Measurements from ENCODE around the gene CAPN5.

CAPN5 gene

GRCh38 chr11:77121876-77122575 lies 55.3 kb downstream of the CAPN5 start:
- DNase-seq = no peak

GRCh38 chr11:77122576-77123212 lies 55.9 kb downstream of the CAPN5 start:
- no peak for DNase-seq

GRCh38 chr11:77123591-77123990 lies 56.8 kb downstream of the CAPN5 start:
- no peak for DNase-seq

GRCh38 chr11:77124041-77124440 lies 57.3 kb downstream of the CAPN5 start:
- no peak for DNase-seq

DNA sequence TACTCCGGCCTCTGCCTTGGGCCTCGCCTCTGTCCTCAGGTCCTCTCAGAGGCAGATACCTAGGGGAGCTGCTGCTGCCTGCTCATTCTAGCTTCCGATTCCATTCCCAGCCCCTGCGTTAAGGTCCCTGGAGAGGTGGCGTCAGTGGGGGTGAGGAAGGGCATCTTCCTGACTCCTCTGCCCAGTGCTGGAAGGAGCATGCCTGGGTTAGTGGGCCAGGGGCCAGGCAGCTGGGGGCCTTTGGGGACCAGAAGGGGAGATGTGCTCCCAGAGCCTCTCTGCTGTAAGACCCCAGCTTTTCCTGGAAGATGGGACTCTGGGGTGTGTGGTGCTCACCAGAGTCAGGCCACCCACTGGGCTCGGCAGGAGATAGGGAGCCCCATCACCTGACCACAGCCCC lies 57.7 kb downstream of the CAPN5 start:
- DNase-seq = no peak

DNA sequence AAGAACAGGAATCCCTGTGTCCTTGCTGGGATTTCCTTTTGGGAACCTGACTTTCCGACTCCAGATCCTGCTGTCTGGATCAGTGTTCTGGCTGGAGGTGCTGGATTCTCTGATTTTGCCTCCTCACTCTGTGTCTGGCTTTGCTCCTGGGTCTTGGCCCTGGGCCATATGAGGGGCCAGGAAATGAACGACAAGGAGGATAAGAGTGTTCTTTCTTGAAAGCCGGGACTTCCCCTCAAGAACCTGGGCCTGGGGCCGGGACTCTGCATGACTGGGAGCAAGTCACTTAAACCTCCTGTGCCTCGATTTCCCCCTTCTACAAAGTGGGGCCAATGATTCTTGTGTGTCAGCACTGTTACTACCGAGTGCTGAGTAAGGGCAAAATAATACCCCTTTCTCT lies 58.4 kb downstream of the CAPN5 start:
- no peak for DNase-seq

DNA sequence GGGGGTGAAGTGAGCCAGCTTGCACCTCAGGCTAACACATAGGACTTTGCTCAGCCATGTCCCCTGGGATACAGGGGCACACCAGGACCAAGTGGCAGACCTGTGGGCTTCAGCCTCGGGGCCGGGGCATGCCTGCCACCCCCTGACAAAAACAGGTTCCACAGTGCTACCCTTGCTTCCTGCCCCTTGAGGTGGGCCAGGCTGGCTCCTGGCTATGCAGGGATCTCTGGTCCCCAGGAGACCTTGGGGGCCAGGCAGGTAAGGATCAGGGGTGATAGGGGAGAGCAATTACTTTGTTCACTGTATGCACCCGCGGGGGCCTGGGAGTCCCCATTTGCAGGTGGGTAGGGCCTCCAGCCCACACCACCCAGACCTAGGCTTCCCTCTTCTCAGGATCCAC lies 58.9 kb downstream of the CAPN5 start:
- DNase-seq = no peak

DNA sequence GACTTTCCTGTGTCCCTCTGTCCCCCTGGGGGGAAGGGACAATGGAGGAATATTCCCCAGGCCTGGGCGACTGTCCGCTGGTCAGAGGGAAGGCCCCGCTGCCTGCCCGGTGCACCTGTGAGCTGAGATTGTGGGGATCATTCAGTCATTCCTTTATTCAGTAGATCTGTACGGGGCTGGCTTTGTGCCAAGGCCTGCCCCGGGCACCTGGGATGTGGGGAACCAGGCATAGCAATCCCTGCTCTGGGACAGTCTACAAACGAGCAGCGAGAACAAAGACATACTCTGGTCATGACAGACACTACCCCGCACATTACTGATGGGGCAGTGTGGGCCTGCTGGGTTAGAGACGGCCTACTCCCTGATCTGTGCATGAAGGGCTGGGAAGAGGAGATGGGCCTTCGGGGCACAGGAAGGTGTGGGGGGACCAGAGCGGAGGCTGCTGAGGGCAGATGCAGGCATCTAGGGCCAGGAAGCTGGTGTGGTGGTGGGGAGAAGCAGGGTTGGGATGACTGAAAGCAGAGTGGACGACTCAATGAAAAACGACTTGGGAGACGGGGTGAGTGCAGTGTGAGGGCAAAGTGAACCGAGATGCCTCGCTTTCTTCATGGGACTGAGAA lies 59.5 kb downstream of the CAPN5 start:
- DNase-seq = no peak

- peak; percentile 67 for DNase-seq
Observed at GRCh38 chr11:77126861-77127234, 60.1 kb downstream of the CAPN5 start.

DNA sequence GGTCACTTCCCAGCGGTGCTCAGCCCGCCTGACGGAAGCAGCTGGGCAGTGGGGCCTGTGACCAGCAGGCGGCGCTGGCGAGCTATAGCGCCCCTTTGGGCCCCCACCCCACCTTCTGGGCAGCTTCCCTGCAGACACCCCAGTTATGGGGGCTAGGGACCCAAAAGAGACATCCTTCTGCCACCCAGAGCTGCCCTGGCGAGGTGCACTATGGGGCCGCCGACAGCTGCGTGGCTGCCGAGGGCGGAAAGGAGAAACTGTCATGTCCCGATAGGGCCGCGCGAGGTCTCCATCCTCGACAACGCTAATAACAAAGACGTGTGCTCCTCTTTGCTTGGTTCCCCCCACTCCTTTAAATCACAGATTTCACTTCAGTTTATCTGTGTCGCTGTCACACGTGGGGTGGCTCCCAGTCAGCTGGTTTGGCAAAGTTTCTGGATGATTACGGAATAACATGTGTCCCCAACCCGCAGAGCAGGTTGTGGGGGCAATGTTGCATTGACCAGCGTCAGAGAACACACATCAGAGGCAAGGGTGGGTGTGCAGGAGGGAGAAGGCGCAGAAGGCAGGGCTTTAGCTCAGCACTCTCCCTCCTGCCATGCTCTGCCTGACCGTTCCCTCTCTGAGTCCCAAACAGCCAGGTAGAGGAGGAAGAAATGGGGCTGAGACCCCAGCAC lies 60.6 kb downstream of the CAPN5 start:
- DNase-seq = peak; percentile 71

GRCh38 chr11:77127920-77128691 lies 61.3 kb downstream of the CAPN5 start, which contains the start of gene MYO7A:
TSS of gene MYO7A (plus strand) at chr11:77128246. CDS start at chr11:77130635, 2,389 bp downstream.
- DNase-seq = peak; percentile 71

GRCh38 chr11:77129069-77129841 lies 62.5 kb downstream of the CAPN5 start:
- no peak for DNase-seq

DNA sequence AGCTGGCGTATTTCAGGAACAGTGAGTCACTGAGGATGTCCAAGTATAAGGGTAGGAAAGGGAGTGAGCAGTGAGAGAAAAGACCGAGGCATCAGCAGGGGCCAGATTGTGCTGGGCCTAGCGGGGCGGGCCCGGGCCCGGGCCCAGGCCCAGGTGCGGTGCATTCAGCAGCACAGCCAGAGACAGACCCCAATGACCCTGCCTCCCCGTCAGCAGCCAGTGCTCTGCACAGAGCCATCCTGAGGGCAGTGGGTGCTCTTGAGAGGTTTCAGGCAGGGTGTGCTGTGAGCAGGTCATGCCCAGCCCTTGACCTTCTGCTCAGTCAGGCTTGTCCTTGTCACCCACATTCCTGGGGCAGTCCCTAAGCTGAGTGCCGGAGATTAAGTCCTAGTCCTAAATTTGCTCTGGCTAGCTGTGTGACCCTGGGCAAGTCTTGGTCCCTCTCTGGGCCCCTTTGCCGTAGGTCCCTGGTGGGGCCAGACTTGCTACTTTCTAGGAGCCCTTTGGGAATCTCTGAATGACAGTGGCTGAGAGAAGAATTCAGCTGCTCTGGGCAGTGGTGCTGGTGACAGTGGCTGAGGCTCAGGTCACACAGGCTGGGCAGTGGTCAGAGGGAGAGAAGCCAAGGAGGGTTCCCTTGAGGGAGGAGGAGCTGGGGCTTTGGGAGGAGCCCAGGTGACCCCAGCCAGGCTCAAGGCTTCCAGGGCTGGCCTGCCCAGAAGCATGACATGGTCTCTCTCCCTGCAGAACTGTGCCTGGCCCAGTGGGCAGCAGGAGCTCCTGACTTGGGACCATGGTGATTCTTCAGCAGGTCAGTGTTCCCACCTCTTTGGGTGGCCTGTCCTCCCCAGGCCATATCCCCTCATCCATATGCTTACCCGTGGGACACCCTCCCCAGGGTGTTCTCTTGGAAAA lies 63.3 kb downstream of the CAPN5 start:
- DNase-seq = no peak

DNA sequence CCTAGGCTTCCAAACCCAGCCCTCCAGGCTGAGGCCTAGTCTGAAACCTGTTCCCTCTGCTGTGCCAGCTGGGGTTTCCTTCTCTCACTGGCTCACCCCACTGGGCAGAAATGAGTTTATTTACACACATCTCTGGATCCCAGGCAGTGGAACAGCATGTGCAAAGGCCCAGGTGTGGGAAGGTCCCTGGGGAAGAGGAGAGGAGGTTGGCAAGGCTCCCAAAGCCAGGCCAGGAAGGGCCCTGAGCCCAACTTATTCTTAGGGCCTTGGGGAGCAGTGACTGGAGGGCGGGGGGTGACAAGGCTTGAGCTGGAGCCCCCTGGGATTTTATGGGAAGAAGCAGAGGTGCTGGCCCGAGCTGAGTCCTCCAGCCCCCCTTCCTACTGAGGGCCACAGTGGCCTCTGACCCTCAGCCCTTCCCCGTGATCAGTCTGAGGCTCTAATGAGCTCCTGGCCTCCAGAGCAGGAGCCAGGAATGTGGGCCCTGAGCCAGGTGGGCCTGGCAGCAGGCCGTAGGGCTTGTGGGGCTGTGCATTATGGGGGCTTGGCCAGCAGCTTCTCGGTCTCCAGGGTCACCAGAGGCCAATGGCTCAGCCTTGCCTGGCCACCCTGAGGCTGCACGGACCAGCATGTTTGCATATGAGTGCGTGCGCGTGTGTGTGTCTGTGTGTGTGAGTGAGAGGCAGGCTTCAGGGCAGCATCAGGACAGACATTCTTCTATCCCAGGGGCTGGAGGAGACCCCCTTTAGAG lies 64.2 kb downstream of the CAPN5 start:
- DNase-seq = no peak

DNA sequence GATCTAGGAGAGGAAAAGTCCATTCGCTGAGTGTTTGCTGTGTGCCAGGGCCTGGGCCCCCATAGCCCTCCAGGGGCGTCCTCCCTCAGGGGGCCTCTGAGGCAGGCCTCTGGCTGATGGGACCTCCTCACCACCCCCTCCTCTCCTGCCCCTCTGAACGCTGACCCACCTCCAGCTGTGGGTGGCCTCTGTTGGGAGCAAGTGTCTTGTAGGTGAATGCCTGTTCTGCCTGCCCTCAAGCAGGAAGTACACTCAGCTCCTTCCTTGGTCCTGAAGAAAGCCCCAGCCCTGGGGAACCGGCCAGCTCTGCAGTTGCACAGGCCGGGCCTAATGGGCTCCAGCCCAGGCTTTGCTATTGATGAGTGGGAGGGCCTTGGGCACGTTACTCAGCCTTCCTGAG lies 64.8 kb downstream of the CAPN5 start:
- no peak for DNase-seq

- DNase-seq = no peak
Observed at GRCh38 chr11:77135069-77135468, 68.3 kb downstream of the CAPN5 start.

GRCh38 chr11:77136074-77136473 lies 69.3 kb downstream of the CAPN5 start:
- no peak for DNase-seq

DNA sequence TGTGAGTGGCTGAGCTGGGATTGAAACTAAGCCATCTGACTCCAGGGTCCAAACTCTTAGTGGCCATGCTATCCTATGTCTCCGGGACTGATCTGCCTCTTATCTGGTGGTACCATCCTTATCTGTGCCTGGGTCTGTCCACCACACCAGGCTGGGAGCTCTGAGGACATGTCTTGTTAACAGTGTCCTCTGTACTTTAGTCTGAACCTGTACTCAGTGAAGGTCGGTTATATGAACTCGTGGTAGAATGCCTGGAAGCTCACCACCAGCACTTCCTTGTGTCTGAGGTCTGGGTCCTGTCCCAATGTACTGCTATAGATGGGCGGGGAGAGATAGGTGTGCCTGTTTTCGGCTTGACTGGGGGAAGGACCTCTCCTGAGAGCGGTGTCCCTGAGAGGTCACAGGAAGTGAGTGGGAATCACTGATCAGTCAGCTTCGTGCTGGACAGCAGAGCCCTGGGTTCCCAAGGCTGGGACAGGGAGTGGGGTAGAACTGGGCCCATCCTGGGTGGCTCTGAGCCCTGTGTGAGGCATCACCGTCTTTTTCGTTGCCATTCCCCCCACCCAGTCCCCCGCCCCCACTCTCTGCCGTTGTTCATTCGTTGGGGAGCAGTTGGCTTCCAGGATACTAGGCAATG lies 70.1 kb downstream of the CAPN5 start:
- DNase-seq = no peak

- no peak for DNase-seq
Observed at GRCh38 chr11:77137421-77137820, 70.7 kb downstream of the CAPN5 start.

Measured in NCI-H345 (cell line).